OCI-LY7 (cell line): Measurements from ENCODE around the gene RAD51B.

Experiments
- EZH2phosphoT487 ChIP-seq: fragments of 200-600 bp; sonication (generic); IDR thresholded peaks from 2 replicates; pipeline ENCODE4 v1.6.1; 2018; ENCODE audit warnings: low read depth, borderline replicate concordance, mild to moderate bottlenecking, mixed run types, antibody characterized with exemption, low read length, moderate library complexity, mixed read lengths
- TF ChIP-seq, protein P1 (sequence below): fragments of 200-600 bp; sonication (generic); conservative IDR thresholded peaks from 2 replicates; pipeline ENCODE4 v1.5.1; 2014; ENCODE audit warnings: mild to moderate bottlenecking, antibody characterized with exemption, low read length, moderate library complexity, mixed read lengths

DNA sequence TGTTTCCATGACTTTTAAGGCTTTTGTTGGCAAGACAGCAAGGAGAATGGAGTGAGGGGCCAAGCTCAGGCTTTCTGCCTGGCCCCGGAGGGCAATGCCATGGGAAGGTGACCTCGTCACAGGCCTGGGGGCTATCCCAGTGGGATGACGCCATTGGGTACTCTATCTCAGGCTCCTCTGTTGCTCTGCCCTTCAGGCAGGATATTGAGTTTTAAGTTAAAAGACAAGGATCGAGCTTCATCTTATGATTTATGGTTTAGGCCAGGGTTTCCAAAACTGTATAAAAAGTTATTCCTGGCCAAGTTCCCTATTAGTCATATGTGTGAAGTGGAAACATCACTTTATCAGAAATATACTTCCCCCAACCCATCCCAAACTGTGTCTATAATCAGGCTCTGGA, 845.6 kb downstream of the RAD51B start:
- TF ChIP-seq, protein P1, sequence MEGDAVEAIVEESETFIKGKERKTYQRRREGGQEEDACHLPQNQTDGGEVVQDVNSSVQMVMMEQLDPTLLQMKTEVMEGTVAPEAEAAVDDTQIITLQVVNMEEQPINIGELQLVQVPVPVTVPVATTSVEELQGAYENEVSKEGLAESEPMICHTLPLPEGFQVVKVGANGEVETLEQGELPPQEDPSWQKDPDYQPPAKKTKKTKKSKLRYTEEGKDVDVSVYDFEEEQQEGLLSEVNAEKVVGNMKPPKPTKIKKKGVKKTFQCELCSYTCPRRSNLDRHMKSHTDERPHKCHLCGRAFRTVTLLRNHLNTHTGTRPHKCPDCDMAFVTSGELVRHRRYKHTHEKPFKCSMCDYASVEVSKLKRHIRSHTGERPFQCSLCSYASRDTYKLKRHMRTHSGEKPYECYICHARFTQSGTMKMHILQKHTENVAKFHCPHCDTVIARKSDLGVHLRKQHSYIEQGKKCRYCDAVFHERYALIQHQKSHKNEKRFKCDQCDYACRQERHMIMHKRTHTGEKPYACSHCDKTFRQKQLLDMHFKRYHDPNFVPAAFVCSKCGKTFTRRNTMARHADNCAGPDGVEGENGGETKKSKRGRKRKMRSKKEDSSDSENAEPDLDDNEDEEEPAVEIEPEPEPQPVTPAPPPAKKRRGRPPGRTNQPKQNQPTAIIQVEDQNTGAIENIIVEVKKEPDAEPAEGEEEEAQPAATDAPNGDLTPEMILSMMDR: no peak
- no peak for TF ChIP-seq EZH2phosphoT487
